ENCODE measurements around the gene CCBE1.

Gene CCBE1

GRCh38 chr18:59604877-59605276 is 92.3 kb downstream of the CCBE1 start:
- DNase-seq (ENCODE audit: low spot score) (no peak), ATAC-seq (ENCODE audit: low read depth) (peak; percentile 86)
- no peaks in the 10 kb centered on the region for H3K4me1 ChIP-seq (ENCODE audit: insufficient read depth, poor library complexity, severe bottlenecking)
- H3K27me3 ChIP-seq (ENCODE audit: insufficient read depth, poor library complexity, severe bottlenecking), result no peaks in the 10 kb centered on the region
- no peak overlapping the region for H3K27ac ChIP-seq (ENCODE audit: poor library complexity, severe bottlenecking)
- TF ChIP-seq CTCF (IDR thresholded peaks at IDR 0.05; ENCODE audit: poor library complexity, severe bottlenecking), result peak; percentile 5
- H3K4me3 ChIP-seq (ENCODE audit: severe bottlenecking), result no peak overlapping the region
- H3K9me3 ChIP-seq (ENCODE audit: severe bottlenecking), result no peaks in the 10 kb centered on the region
- no peaks in the 10 kb centered on the region; the same call in 1 of the 2 replicates for H3K36me3 ChIP-seq (ENCODE audit: low read depth)

- Histone ChIP-seq H3K36me3 (ENCODE audit: low read depth) (no peaks in the 10 kb centered on the region; the same call in 1 of the 2 replicates), H3K4me1 (ENCODE audit: insufficient read depth, poor library complexity, severe bottlenecking) (no peaks in the 10 kb centered on the region), H3K27me3 (ENCODE audit: insufficient read depth, poor library complexity, severe bottlenecking) (no peaks in the 10 kb centered on the region), H3K4me3 (ENCODE audit: severe bottlenecking) (no peak overlapping the region), H3K27ac (ENCODE audit: poor library complexity, severe bottlenecking) (no peak overlapping the region), H3K9me3 (ENCODE audit: severe bottlenecking) (no peaks in the 10 kb centered on the region)
- DNase-seq (ENCODE audit: low spot score) (no peak), ATAC-seq (ENCODE audit: low read depth) (no peak)
- TF ChIP-seq CTCF (IDR thresholded peaks at IDR 0.05; ENCODE audit: poor library complexity, severe bottlenecking), result no peak
These were observed 100.2 kb downstream of the CCBE1 start for GRCh38 chr18:59597049-59597448.

GRCh38 chr18:59593291-59593717 is 103.9 kb downstream of the CCBE1 start:
- no peak for DNase-seq (ENCODE audit: low spot score)
- Histone ChIP-seq H3K4me1 (ENCODE audit: insufficient read depth, poor library complexity, severe bottlenecking) (no peaks in the 10 kb centered on the region), H3K9me3 (ENCODE audit: severe bottlenecking) (no peaks in the 10 kb centered on the region), H3K36me3 (ENCODE audit: low read depth) (no peaks in the 10 kb centered on the region), H3K27ac (ENCODE audit: poor library complexity, severe bottlenecking) (no peak overlapping the region), H3K27me3 (ENCODE audit: insufficient read depth, poor library complexity, severe bottlenecking) (no peaks in the 10 kb centered on the region), H3K4me3 (ENCODE audit: severe bottlenecking) (no peak overlapping the region)
- no peak for TF ChIP-seq CTCF (IDR thresholded peaks at IDR 0.05; ENCODE audit: poor library complexity, severe bottlenecking)
- no peak for ATAC-seq (ENCODE audit: low read depth)

GRCh38 chr18:59592624-59593023 is 104.6 kb downstream of the CCBE1 start:
- H3K27me3 ChIP-seq (ENCODE audit: insufficient read depth, poor library complexity, severe bottlenecking), result no peaks in the 10 kb centered on the region

More at GRCh38 chr18:59592624-59593023, 104.6 kb downstream of the CCBE1 start:
- DNase-seq (ENCODE audit: low spot score) (no peak), ATAC-seq (ENCODE audit: low read depth) (no peak)
- Histone ChIP-seq H3K9me3 (ENCODE audit: severe bottlenecking) (no peaks in the 10 kb centered on the region), H3K27ac (ENCODE audit: poor library complexity, severe bottlenecking) (no peak overlapping the region), H3K36me3 (ENCODE audit: low read depth) (no peaks in the 10 kb centered on the region), H3K4me3 (ENCODE audit: severe bottlenecking) (no peak overlapping the region), H3K4me1 (ENCODE audit: insufficient read depth, poor library complexity, severe bottlenecking) (no peaks in the 10 kb centered on the region)
- TF ChIP-seq CTCF (IDR thresholded peaks at IDR 0.05; ENCODE audit: poor library complexity, severe bottlenecking), result no peak

Data from RWPE2 (cell line).